IMR-90 (cell line): ENCODE measurements around the gene TRAPPC12. TPM values are rescaled to one million over a fixed set of nuclear protein-coding genes. Genes with fewer than 3 reads are reported as not detected.

Experiments
- ATAC-seq: fragments of 200-7000 bp; cut with Tn5 transposase; 2 replicates; pipeline ENCODE4 v1.9.1; 2020; ENCODE audit warnings: low read depth, mild to moderate bottlenecking, moderate library complexity
- BruUV-seq: library from RNA; stranded (reverse); fragments of 400-500 nt; replicated peaks from 2 replicates; lab custom pipeline; 2021; lab: Mats Ljungman, UMichigan
- CTCF ChIA-PET: fragments of 300-600 bp; formaldehyde crosslinking; extraction: SDS; loops from one replicate; lab custom pipeline; 2021; ENCODE audit warnings: antibody characterized with exemption; lab: Yijun Ruan, JAX
- POLR2A ChIA-PET: fragments of 300-600 bp; sonication (Branson Sonifier 250); formaldehyde crosslinking; loops from one replicate; lab custom pipeline; 2022; ENCODE audit warnings: antibody characterized with exemption; ENCODE audit not compliant: unreplicated experiment; lab: Charles Lee
- DNase-seq: peaks from one replicate; pipeline ENCODE4 v3.0.0; 2013
- H2AFZ ChIP-seq: replicated peaks from 2 replicates; pipeline ENCODE3; 2013; ENCODE audit warnings: low read length, mild to moderate bottlenecking; ENCODE audit not compliant: poor library complexity
- H2AK5ac ChIP-seq: 2 replicates; pipeline ENCODE4 v1.6.1; 2013; ENCODE audit warnings: low read depth, low read length, inconsistent platforms
- H2AK9ac ChIP-seq: replicated peaks from 2 replicates; pipeline ENCODE3; 2013; ENCODE audit warnings: mild to moderate bottlenecking, low read depth, low read length, moderate library complexity; ENCODE audit not compliant: poor library complexity
- H2BK120ac ChIP-seq: 2 replicates; pipeline ENCODE4 v1.6.1; 2013; ENCODE audit warnings: low read depth, low read length, inconsistent platforms
- H2BK15ac ChIP-seq: 3 replicates; pipeline ENCODE4 v1.6.1; 2013; ENCODE audit warnings: low read depth, low read length, inconsistent platforms
- H2BK20ac ChIP-seq: 2 replicates; pipeline ENCODE4 v1.6.1; 2013; ENCODE audit warnings: low read depth, mild to moderate bottlenecking, inconsistent platforms, low read length, moderate library complexity
- H2BK5ac ChIP-seq: 2 replicates; pipeline ENCODE4 v1.6.1; 2013; ENCODE audit warnings: mild to moderate bottlenecking, low read depth, low read length, inconsistent platforms; ENCODE audit not compliant: poor library complexity, severe bottlenecking
- H3K14ac ChIP-seq: replicated peaks from 2 replicates; pipeline ENCODE4 v1.6.1; 2013; ENCODE audit warnings: low read depth, low read length, inconsistent platforms
- H3K18ac ChIP-seq: 2 replicates; pipeline ENCODE4 v1.6.1; 2013; ENCODE audit warnings: low read depth, low read length, control low read depth
- H3K23ac ChIP-seq: 2 replicates; pipeline ENCODE4 v1.6.1; 2013; ENCODE audit warnings: low read depth, low read length, inconsistent platforms
- H3K27ac ChIP-seq: 2 replicates; pipeline ENCODE4 v1.5.1; 2013; ENCODE audit warnings: mild to moderate bottlenecking, control low read depth, low read length; ENCODE audit not compliant: insufficient read depth
- H3K27me3 ChIP-seq: 2 replicates; pipeline ENCODE4 v1.6.1; 2013; ENCODE audit warnings: low read length; ENCODE audit not compliant: control insufficient read depth, insufficient read depth
- H3K36me3 ChIP-seq: 2 replicates; pipeline ENCODE4 v1.6.1; 2013; ENCODE audit warnings: low read length, mixed read lengths; ENCODE audit not compliant: control insufficient read depth, insufficient read depth
- H3K4ac ChIP-seq: 2 replicates; pipeline ENCODE4 v1.6.1; 2013; ENCODE audit warnings: low read depth, low read length, inconsistent platforms
- H3K4me1 ChIP-seq: 2 replicates; pipeline ENCODE4 v1.6.1; 2013; ENCODE audit warnings: low read length, mixed read lengths; ENCODE audit not compliant: control insufficient read depth, insufficient read depth
- H3K4me2 ChIP-seq: 2 replicates; pipeline ENCODE4 v1.6.1; 2013; ENCODE audit warnings: low read depth, mild to moderate bottlenecking, control low read depth, low read length, moderate library complexity
- H3K4me3 ChIP-seq: 2 replicates; pipeline ENCODE4 v1.5.1; 2013; ENCODE audit warnings: low read depth, mild to moderate bottlenecking, control low read depth, low read length, moderate library complexity; ENCODE audit not compliant: insufficient read depth
- H3K56ac ChIP-seq: 2 replicates; pipeline ENCODE4 v1.6.1; 2013; ENCODE audit warnings: low read length, inconsistent platforms; ENCODE audit not compliant: insufficient read depth; ENCODE audit errors: extremely low read depth
- H3K79me1 ChIP-seq, 2 experiments: 2 replicates each; pipeline ENCODE4 v1.6.1; 2013; ENCODE audit warnings: low read length in 2 of 2, inconsistent platforms in 1 of 2, low read depth in 1 of 2
- H3K9ac ChIP-seq: 2 replicates; pipeline ENCODE4 v1.6.1; 2013; ENCODE audit warnings: low read depth, low read length, control low read depth
- H3K9me1 ChIP-seq: 2 replicates; pipeline ENCODE4 v1.6.1; 2013; ENCODE audit warnings: low read length, inconsistent platforms; ENCODE audit not compliant: insufficient read depth
- H3K9me3 ChIP-seq: 2 replicates; pipeline ENCODE4 v1.6.1; 2013; ENCODE audit warnings: low read length; ENCODE audit not compliant: control insufficient read depth, insufficient read depth
- H4K20me1 ChIP-seq: 2 replicates; pipeline ENCODE4 v1.6.1; 2013; ENCODE audit warnings: low read length, inconsistent platforms; ENCODE audit not compliant: insufficient read depth
- H4K5ac ChIP-seq: 2 replicates; pipeline ENCODE4 v1.6.1; 2013; ENCODE audit warnings: mild to moderate bottlenecking, low read depth, low read length, control low read depth
- H4K8ac ChIP-seq, 2 experiments: 2 replicates each; pipeline ENCODE4 v1.6.1; 2013; ENCODE audit warnings: low read depth in 2 of 2, low read length in 2 of 2, control low read depth in 1 of 2, inconsistent platforms in 1 of 2
- H4K91ac ChIP-seq: 2 replicates; pipeline ENCODE4 v1.6.1; 2013; ENCODE audit warnings: low read depth, low read length, inconsistent platforms; ENCODE audit not compliant: insufficient read depth
- MAFK ChIP-seq: IDR thresholded peaks from 2 replicates; pipeline ENCODE4 v1.6.1; 2012; ENCODE audit warnings: low read depth, low read length, improper control_type of control experiment
- WGBS, 2 experiments: methylation state at CpG; one replicate each; pipeline versions ENCODE4 v1.1.5 to v1.1.7; 2013; ENCODE audit warnings: missing lambda C conversion rate in 2 of 2; ENCODE audit not compliant: insufficient read length in 1 of 2; ENCODE audit errors: extremely low coverage in 2 of 2; 5-methylcytosine and 5-hydroxymethylcytosine counted together
- dilution Hi-C: fragments of 300-500 bp; cut with HindIII; formaldehyde crosslinking; loops from one replicate; pipeline ENCODE4 v1.14.3; 2018; ENCODE audit warnings: low sequenced_read_pairs; ENCODE audit not compliant: unreplicated experiment
- in situ Hi-C: fragments of 300-500 bp; cut with MboI; formaldehyde crosslinking; loops from 3 replicates; pipeline ENCODE4 v1.14.3; 2019; ENCODE audit warnings: low sequenced_read_pairs, inconsistent platforms, mixed read lengths
- intact Hi-C: fragments of 100-400 bp; cut with micrococcal nuclease; formaldehyde crosslinking; loops from 2 replicates; pipeline ENCODE4 v1.10.0; 2022
- polyA plus RNA-seq, 3 experiments: library from polyadenylated mRNA; depleted of rRNA; stranded (reverse); fragments of >200 nt; gene quantifications; 2 replicates each; pipeline ENCODE4 v1.2.3, GENCODE V29; 2012; ENCODE audit warnings: low replicate concordance in 1 of 3
- total RNA-seq: library from RNA; depleted of rRNA; stranded (reverse); fragments of >200 nt; gene quantifications from 2 replicates; pipeline ENCODE4 v1.2.3, GENCODE V29; 2012

Gene TRAPPC12
- total and polyA plus RNA-seq, 2 of the 4 experiments (the other 2 are of a cell fraction): 25.8 to 69.9 TPM

DNA sequence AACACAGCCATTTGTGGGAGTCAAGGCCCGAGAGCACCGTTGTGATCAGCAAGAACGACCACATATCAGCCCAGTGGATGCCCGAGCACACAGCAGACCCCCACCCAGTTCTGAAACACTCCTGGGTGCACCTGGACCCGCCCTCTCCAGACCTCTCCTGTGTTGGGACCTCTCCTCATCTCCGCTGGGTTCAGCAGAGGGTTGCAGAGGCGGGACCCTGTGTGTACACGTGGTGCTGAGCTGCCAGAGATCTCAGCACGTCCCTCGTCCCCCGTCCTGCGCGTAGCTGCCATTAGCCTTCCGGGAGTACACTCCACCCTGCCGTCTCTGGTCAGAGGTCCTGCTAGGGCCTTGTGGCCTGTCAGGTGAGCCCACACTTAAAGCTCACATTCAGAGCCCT lies 88.2 kb downstream of the TRAPPC12 start:
- Histone ChIP-seq H3K27me3 (no peaks in the 10 kb centered on the region), H3K4me1 (peaks cover 28% of the 10 kb centered on the region), H3K18ac (no peak overlapping the region), H3K79me1 (peaks cover 5 to 52% of the 10 kb centered on the region in 2 experiments; a peak in 3 of 4 replicates), H4K8ac (no peak overlapping the region), H2BK5ac (no peak overlapping the region), H3K4ac (no peak overlapping the region), H2AK9ac (no peak overlapping the region), H3K14ac (no peak overlapping the region), H3K56ac (no peak overlapping the region), H3K23ac (no peak overlapping the region), H2BK120ac (no peak overlapping the region), H3K9ac (no peak overlapping the region), H4K5ac (no peak overlapping the region), H4K91ac (no peak overlapping the region), H3K4me2 (no peak overlapping the region), H3K27ac (no peak overlapping the region), H2BK15ac (no peak overlapping the region), H4K20me1 (no peaks in the 10 kb centered on the region), H3K9me3 (no peaks in the 10 kb centered on the region), H2AK5ac (no peak overlapping the region; the same call in 1 of the 2 replicates), H3K4me3 (no peak overlapping the region), H2AFZ (no peak overlapping the region), H2BK20ac (no peak overlapping the region), H3K36me3 (peaks cover 39% of the 10 kb centered on the region), H3K9me1 (peaks cover 27% of the 10 kb centered on the region)
- ATAC-seq (no peak), DNase-seq (no peak)
- TF ChIP-seq MAFK: no peak
- dilution Hi-C loops: no loop called here
- in situ Hi-C loops: no loop called here
- CTCF ChIA-PET: interaction anchor here (0.6 kb wide), 1 partner anchor 22 kb away, joined by 8 read pairs; no protein-coding TSS in a partner anchor
- intact Hi-C loops: loop anchor here (5.0 kb wide), 1 partner anchor 185 kb away; no protein-coding TSS in a partner anchor
- POLR2A ChIA-PET: no interaction called here
- WGBS, 2 experiments: 94% methylated on average over 11 of the region's 15 CpGs; no CpG with 5 or more reads in 1 of the 2 experiments
- BruUV-seq: no TSS peak
